K562 (cell line): ENCODE results near the gene RERE. TPM values are rescaled to one million over a fixed set of nuclear protein-coding genes. Genes with fewer than 3 reads are reported as not detected.
A peak's percentile ranks its signal among the peaks of the same experiment; 100 is the strongest.

Source experiments
- ATF7 ChIP-seq: fragments of 450-650 bp; IDR thresholded peaks from 2 replicates; pipeline ENCODE4 v1.7.1; 2014; ENCODE audit warnings: mild to moderate bottlenecking, moderate library complexity
- GABPB2 ChIP-seq: fragments of 250-450 bp; sonication (Bioruptor Pico); conservative IDR thresholded peaks from 2 replicates; pipeline ENCODE4 v1.5.1; 2021; ENCODE audit warnings: mild to moderate bottlenecking
- KDM4B ChIP-seq, 2 experiments: fragments of 450-650 bp in 1 of 2; sonication (generic) in 1 of 2; IDR thresholded peaks; 2 replicates each; pipeline ENCODE4 v1.6.1; 2016 to 2017; ENCODE audit warnings: borderline replicate concordance in 2 of 2, antibody characterized with exemption in 1 of 2, low read depth in 1 of 2, mild to moderate bottlenecking in 1 of 2
- LARP7 ChIP-seq: fragments of 450-650 bp; IDR thresholded peaks from 2 replicates; pipeline ENCODE4 v1.6.1; 2016
- MEIS2 ChIP-seq: fragments of 450-650 bp; IDR thresholded peaks from 2 replicates; pipeline ENCODE4 v1.6.1; 2014; ENCODE audit warnings: mild to moderate bottlenecking; ENCODE audit not compliant: partially characterized antibody
- MYBL2 ChIP-seq, 2 experiments: fragments of 450-650 bp in 1 of 2; sonication (generic) in 1 of 2; formaldehyde crosslinking in 1 of 2; IDR thresholded peaks; 2 replicates each; pipeline versions ENCODE4 v1.6.1 to v1.8.1; 2017 to 2022; ENCODE audit warnings: borderline replicate concordance in 1 of 2, inconsistent platforms in 1 of 2, low read depth in 1 of 2, mild to moderate bottlenecking in 1 of 2, missing genetic modification reagents in 1 of 2, moderate library complexity in 1 of 2
- PREB ChIP-seq: sonication (generic); formaldehyde crosslinking; IDR thresholded peaks from 2 replicates; pipeline ENCODE4 v1.8.1; 2023; ENCODE audit warnings: mild to moderate bottlenecking, missing genetic modification reagents
- THAP7 ChIP-seq: fragments of 250-450 bp; sonication (Bioruptor Pico); IDR thresholded peaks from 2 replicates; pipeline ENCODE4 v1.5.0; 2021
- ZBED1 ChIP-seq: IDR thresholded peaks from 2 replicates; pipeline ENCODE4 v1.6.1; 2014
- ZBTB49 ChIP-seq: sonication (generic); formaldehyde crosslinking; IDR thresholded peaks from 2 replicates; pipeline ENCODE4 v1.8.0; 2022; ENCODE audit warnings: missing genetic modification reagents, mild to moderate bottlenecking, borderline replicate concordance
- ZNF165 ChIP-seq: fragments of 250-450 bp; sonication (Bioruptor Pico); IDR thresholded peaks from 2 replicates; pipeline ENCODE4 v1.4.0; 2020; ENCODE audit warnings: borderline replicate concordance
- ZNF311 ChIP-seq: fragments of 250-450 bp; sonication (Bioruptor Pico); IDR thresholded peaks from 2 replicates; pipeline ENCODE4 v1.4.0; 2020; ENCODE audit warnings: mild to moderate bottlenecking, moderate library complexity
- ZNF318 ChIP-seq, 2 experiments: fragments of 450-650 bp; IDR thresholded peaks; 2 replicates each; pipeline ENCODE4 v1.6.1; 2016; ENCODE audit warnings: mild to moderate bottlenecking in 2 of 2, borderline replicate concordance in 1 of 2, low read depth in 1 of 2, moderate library complexity in 1 of 2
- ZZZ3 ChIP-seq: fragments of 450-650 bp; IDR thresholded peaks from 2 replicates; pipeline ENCODE4 v1.6.1; 2016; ENCODE audit warnings: antibody characterized with exemption, mild to moderate bottlenecking, moderate library complexity
- polyA plus RNA-seq, 8 experiments: library from polyadenylated mRNA; depleted of rRNA in 4 of 8; stranded (reverse) in 5 of 8; unstranded in 3 of 8; fragments of >200 nt; fragmentation: Nextera tagmentation in 2 of 8; fragmentation: Illumina TruSeq in 1 of 8; extraction: Ambion mirVana in 2 of 8; extraction: Trizol in 1 of 8; gene quantifications; 2 replicates each; pipeline versions ENCODE4 v1.2.1 to v1.2.3, GENCODE V29; 2011 to 2014; ENCODE audit warnings: inconsistent platforms in 1 of 8, missing spikeins in 1 of 8
- total RNA-seq, 7 experiments: library from RNA; depleted of rRNA in 6 of 7; stranded (reverse); fragments of >200 nt in 6 of 7; fragmentation: Illumina TruSeq in 2 of 7; extraction: Trizol in 2 of 7; gene quantifications; 2 replicates each; pipeline versions ENCODE4 v1.2.1 to v1.2.3, GENCODE V29; 2011 to 2021; ENCODE audit warnings: low replicate concordance in 1 of 7

RERE gene
- total and polyA plus RNA-seq, 9 of the 15 experiments (the other 6 are each of a cell fraction or from before 2014, with no cell fraction given): 3.0 to 51.5 (median 13.4) TPM

GRCh38 chr1:8702850-8703810 lies 114.3 kb downstream of the RERE start (continued):
- no peak for TF ChIP-seq ZNF318 (IDR thresholded peaks at IDR 0.05; ENCODE audit: borderline replicate concordance in 1 of 2, low read depth in 1 of 2)
- TF ChIP-seq ZBED1: no peak
- no peak for TF ChIP-seq THAP7 (CRISPR knock-in tag)
- no peak for TF ChIP-seq ZZZ3
- TF ChIP-seq MYBL2 (IDR thresholded peaks at IDR 0.05; ENCODE audit: low read depth): no peak
- TF ChIP-seq MYBL2 (CRISPR knock-in tag; IDR thresholded peaks at IDR 0.05; ENCODE audit: borderline replicate concordance): no peak
- no peak for TF ChIP-seq ZNF311 (CRISPR knock-in tag)
- TF ChIP-seq ZBTB49 (CRISPR knock-in tag): no peak
- TF ChIP-seq MEIS2: peak; percentile 100
- no peak for TF ChIP-seq ZNF165 (CRISPR knock-in tag)
- TF ChIP-seq ATF7: peak; percentile 90
- no peak for TF ChIP-seq PREB
- TF ChIP-seq KDM4B (IDR thresholded peaks at IDR 0.05; ENCODE audit: borderline replicate concordance in 2 of 2, low read depth in 1 of 2): peak in 1 of 2 experiments; percentile 56; a peak in 1 of 4 replicates
- TF ChIP-seq GABPB2 (CRISPR knock-in tag): no peak
- TF ChIP-seq LARP7: no peak
